Measurements from ENCODE around the gene PRKCA. TPM values are rescaled to one million over a fixed set of nuclear protein-coding genes. Genes with fewer than 3 reads are reported as not detected.

Gene PRKCA
- total RNA-seq, 2 experiments from 2014 or later: 63.1 to 68.9 TPM

Small RNA genes lying within 50 kb of the gene (microRNA-seq; reads per million reads assigned to microRNA genes)
- not detected for gene MIR634

Other genes starting within 250 kb of the PRKCA start
- 1 to 10 TPM; 3.1 to 5.0 TPM for gene CEP112, start 110.5 kb upstream of the PRKCA start, total RNA-seq
- gene APOH, start 73.2 kb upstream of the PRKCA start, total RNA-seq: not detected

All from activated CD8-positive, alpha-beta memory T cell treated with anti-CD3 and anti-CD28 coated beads, Interleukin-2, amount 10 ng/mL, durations not matched to agents 7 days and 5 days (primary cell).